Suprapubic skin (tissue), 4 donors: ENCODE results near the gene SLC2A4.

Source experiments
- CTCF ChIP-seq, 2 donors: fragments of 200-600 bp in 1 of 2; fragments of 450-650 bp in 1 of 2; sonication (generic) in 1 of 2; IDR thresholded peaks; one replicate each; pipeline ENCODE4 v1.5.1; 2016 to 2019; ENCODE audit warnings: antibody characterized with exemption in 2 of 2, mild to moderate bottlenecking in 1 of 2, moderate library complexity in 1 of 2
- EP300 ChIP-seq: sonication (generic); formaldehyde crosslinking; IDR thresholded peaks from one replicate; pipeline ENCODE4 v1.6.1; 2017; ENCODE audit warnings: antibody characterized with exemption
- POLR2A ChIP-seq, 2 donors: fragments of 450-650 bp; IDR thresholded peaks; one replicate each; pipeline ENCODE4 v1.6.1; 2017; ENCODE audit warnings: antibody characterized with exemption in 2 of 2, mild to moderate bottlenecking in 2 of 2, moderate library complexity in 2 of 2
- POLR2AphosphoS5 ChIP-seq, 3 donors: sonication (generic); formaldehyde crosslinking; IDR thresholded peaks; one replicate each; pipeline ENCODE4 v1.6.1; 2017; ENCODE audit warnings: antibody characterized with exemption in 3 of 3

- TF ChIP-seq CTCF (IDR thresholded peaks at IDR 0.05) (no peak), POLR2A (IDR thresholded peaks at IDR 0.05) (no peak), POLR2AphosphoS5 (IDR thresholded peaks at IDR 0.05) (no peak), EP300 (no peak)
Measured at GRCh38 chr17:7312432-7313087, 31.0 kb downstream of the SLC2A4 start.
